NCI-H526 (cell line): Measurements from ENCODE around the gene ITGB1.
A peak's percentile ranks its signal among the peaks of the same experiment; 100 is the strongest.

Source experiments
- DNase-seq, 2 experiments: peaks; one replicate each; lab custom pipeline; 2025; lab: John Stamatoyannopoulos, UW

The ITGB1 gene

DNA sequence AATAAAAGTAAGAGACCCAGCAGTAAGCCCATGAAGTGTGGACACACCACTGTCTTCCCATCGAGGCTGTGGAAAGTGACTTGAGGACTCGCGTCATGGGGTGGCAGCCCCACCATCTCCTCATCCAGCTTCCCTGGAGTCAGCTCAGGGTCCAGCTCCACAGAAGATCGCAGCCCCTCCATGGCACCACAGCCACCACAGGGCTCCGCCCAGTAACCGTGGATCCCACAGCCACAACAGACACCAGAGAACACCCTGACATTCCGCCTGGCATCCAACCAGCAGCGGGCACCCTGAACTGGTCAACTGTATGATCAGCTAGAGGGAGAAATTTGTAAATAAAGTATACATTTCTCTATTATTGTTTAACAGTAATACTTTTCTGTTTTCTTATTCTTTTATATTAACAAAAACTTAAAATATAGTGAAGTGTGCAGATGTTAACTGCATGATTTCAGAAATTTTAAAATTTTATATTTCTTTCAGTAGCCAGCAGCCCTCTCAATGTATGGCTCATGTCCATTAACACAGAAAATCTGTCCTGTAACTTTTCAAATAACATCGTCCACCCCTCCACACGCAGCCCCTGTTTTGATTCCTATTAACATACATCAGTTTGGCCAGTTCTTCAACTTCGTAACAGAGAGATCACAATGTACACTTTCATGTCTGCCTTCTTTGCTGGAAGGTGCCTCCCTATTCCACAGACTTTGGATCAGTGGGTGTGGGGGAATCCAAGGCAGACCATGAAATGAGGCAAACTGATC lies 69.7 kb downstream of the ITGB1 start:
- DNase-seq = no peak

DNA sequence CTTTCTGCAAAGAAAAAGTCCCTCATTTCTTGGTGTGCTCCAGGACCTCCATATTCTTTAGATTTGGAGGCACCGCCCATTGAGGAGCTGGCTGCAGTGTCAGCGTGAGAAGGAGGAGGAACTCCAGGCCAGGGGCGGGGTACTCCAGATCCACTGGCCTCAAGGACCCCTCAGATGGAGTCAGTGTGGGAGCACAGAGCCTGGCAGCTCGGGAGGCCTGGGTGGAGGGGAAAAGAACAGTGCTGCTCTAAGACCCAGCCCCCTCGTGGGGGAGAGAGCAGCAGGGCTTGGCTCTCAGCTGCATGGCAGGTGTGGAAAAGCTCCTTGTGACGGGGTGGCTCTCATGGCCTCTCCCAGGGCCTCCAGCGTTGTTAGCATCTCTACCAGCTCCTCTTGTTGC lies 70.5 kb downstream of the ITGB1 start:
- no peak for DNase-seq

DNA sequence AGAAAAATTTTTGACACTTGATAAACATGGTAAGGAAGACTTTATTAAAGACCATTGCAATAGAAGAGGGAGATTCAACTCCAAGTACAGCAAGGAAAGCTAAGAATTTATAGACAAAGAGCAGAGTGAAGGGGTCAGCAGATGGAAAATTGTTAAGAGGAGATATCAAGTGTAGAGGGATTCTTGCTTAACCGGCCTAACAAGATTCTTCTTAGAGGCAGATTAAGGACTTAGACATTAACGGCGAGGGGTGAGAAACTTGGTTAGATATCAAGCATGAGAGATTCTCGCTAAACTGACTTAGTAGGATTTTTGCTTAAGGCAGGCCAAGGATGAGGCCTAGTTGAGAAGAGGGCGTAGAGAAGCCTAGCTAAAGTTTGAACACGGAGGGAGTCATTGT lies 76.0 kb downstream of the ITGB1 start:
- no peak for DNase-seq

DNA sequence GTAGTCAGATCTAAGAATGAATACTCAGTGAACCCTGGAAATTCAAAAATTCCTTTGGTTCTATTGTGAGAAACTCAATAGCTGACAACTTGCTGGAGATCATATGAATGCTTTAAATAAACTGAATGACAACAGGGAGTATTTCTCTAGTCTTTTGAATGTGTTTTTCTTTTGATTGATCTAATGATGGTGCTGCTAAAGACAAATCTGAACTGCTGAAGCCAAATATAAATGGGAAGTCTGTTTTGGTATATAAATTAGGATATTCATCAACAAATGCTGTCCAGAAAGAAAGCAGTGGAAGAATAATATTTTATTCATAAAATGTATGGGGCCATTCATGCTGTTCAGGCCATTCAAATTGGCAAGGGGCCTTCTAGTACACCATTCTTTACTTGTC lies 79.4 kb downstream of the ITGB1 start:
- no peak for DNase-seq

DNA sequence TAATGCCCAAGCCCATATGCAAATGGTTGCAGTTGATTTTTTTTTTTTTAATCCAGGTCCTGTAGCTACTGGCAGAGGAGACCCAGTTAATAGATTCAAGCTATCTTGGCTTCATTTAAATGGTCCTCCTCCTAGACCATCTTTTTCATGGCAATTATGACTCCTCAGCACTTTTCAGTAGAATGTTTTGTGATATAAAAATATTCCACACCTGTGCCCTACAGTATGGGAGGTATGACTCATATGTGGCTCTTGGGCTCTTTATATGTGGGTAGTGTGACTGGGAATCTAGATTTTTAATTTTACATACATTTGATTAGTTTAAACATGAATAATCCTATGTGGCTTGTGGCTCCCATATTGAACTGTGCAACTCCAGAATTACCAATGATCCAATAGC lies 80.1 kb downstream of the ITGB1 start:
- peak in 1 of 2 experiments; percentile 63 for DNase-seq

DNA sequence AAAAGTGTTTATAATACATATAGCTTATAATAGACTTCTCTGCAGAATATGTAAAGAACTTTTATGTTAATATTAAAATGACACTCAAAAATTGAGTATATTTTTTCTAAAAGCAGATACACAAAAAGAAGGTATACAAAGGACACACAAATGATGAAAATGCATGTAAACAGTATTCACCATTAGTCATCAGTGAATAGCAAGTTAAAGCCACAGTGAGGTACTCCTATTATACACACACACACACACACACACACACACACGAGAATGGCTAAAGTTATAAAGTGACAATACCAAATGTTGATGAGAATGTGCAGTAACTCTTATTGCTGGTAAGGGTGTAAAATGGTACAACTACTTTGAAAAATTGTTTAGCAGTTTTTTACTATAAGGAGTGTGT lies 92.9 kb downstream of the ITGB1 start:
- DNase-seq = no peak

DNA sequence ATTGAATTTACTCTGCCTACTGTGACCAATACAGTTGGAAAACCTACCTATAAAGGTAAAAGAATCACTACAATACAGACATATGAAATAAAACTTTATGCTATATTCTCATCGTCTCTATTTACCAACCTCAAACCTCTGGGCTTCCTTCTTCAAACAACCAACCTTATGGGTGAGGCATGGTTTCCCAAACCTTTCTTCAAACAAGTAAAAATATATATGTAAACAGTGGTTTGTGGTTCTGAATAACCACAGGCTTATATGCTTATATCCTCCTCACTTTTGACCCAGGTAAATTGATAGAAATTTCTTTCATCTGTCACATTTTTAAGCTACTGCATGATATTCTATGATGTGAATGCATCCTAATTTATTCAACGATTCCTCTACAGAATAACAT lies 103.6 kb downstream of the ITGB1 start:
- DNase-seq = no peak

DNA sequence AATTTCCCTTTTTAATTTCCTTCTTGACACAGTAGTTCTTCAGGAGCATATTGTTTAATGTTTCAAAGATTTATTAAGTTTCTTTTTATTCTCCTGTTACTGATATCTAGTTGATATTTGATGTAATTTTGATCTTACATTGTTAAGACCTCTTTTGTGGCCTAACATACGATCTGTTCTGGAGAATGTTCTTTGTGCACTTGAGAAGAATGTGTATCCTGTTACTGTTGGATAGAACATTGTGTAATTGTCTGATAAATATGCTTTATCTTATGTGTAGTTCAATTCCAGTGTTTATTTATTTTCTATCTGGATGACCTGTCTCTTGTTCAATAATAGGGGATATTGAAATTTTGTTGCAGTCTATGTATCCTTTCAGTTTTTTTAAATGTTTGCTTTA lies 106.7 kb downstream of the ITGB1 start:
- no peak for DNase-seq
